ENCODE results near the gene SLC15A3.

Gene SLC15A3

GRCh38 chr11:60946601-60947264 lies 5.2 kb downstream of the SLC15A3 start:
- DNase-seq (ENCODE audit: low read depth, low spot score): no peak
- no CpG with 5 or more reads among the region's 15 CpGs for WGBS (ENCODE audit: insufficient coverage, insufficient read length)
- Histone ChIP-seq H3K4me1 (ENCODE audit: control insufficient read depth, insufficient read depth, low read length) (no peaks in the 10 kb centered on the region), H3K4me3 (ENCODE audit: low read length) (no peak overlapping the region), H3K36me3 (ENCODE audit: control insufficient read depth, insufficient read depth, low read length) (no peaks in the 10 kb centered on the region), H3K27me3 (ENCODE audit: control insufficient read depth, insufficient read depth, low read length) (no peaks in the 10 kb centered on the region), H3K9me3 (ENCODE audit: control insufficient read depth, insufficient read depth, low read length) (no peaks in the 10 kb centered on the region), H3K27ac (ENCODE audit: low read length) (no peak overlapping the region)

- Histone ChIP-seq H3K36me3 (ENCODE audit: control insufficient read depth, insufficient read depth, low read length) (no peaks in the 10 kb centered on the region), H3K27me3 (ENCODE audit: control insufficient read depth, insufficient read depth, low read length) (no peaks in the 10 kb centered on the region), H3K4me1 (ENCODE audit: control insufficient read depth, insufficient read depth, low read length) (no peaks in the 10 kb centered on the region), H3K9me3 (ENCODE audit: control insufficient read depth, insufficient read depth, low read length) (no peaks in the 10 kb centered on the region), H3K27ac (ENCODE audit: low read length) (no peak overlapping the region), H3K4me3 (ENCODE audit: low read length) (no peak overlapping the region)
- no peak for DNase-seq (ENCODE audit: low read depth, low spot score)
- WGBS (ENCODE audit: insufficient coverage, insufficient read length): no CpG with 5 or more reads among the region's 5 CpGs
These were observed 6.7 kb downstream of the SLC15A3 start for GRCh38 chr11:60945295-60945667.

- no peaks in the 10 kb centered on the region for H3K9me3 ChIP-seq (ENCODE audit: control insufficient read depth, insufficient read depth, low read length)
- DNase-seq (ENCODE audit: low read depth, low spot score): no peak
- H3K4me1 ChIP-seq (ENCODE audit: control insufficient read depth, insufficient read depth, low read length): no peaks in the 10 kb centered on the region
- H3K36me3 ChIP-seq (ENCODE audit: control insufficient read depth, insufficient read depth, low read length): no peaks in the 10 kb centered on the region
- no peaks in the 10 kb centered on the region for H3K27me3 ChIP-seq (ENCODE audit: control insufficient read depth, insufficient read depth, low read length)
- H3K4me3 ChIP-seq (ENCODE audit: low read length): no peak overlapping the region
- no CpG with 5 or more reads among the region's 11 CpGs for WGBS (ENCODE audit: insufficient coverage, insufficient read length)
- no peak overlapping the region for H3K27ac ChIP-seq (ENCODE audit: low read length)
These were observed 7.3 kb downstream of the SLC15A3 start for GRCh38 chr11:60944490-60945294.

GRCh38 chr11:60942970-60943565 lies 8.9 kb downstream of the SLC15A3 start:
- WGBS (ENCODE audit: insufficient coverage, insufficient read length): no CpG with 5 or more reads among the region's 9 CpGs
- Histone ChIP-seq H3K9me3 (ENCODE audit: control insufficient read depth, insufficient read depth, low read length) (no peaks in the 10 kb centered on the region), H3K27ac (ENCODE audit: low read length) (no peak overlapping the region), H3K4me3 (ENCODE audit: low read length) (no peak overlapping the region), H3K27me3 (ENCODE audit: control insufficient read depth, insufficient read depth, low read length) (no peaks in the 10 kb centered on the region), H3K4me1 (ENCODE audit: control insufficient read depth, insufficient read depth, low read length) (no peaks in the 10 kb centered on the region), H3K36me3 (ENCODE audit: control insufficient read depth, insufficient read depth, low read length) (no peaks in the 10 kb centered on the region)
- no peak for DNase-seq (ENCODE audit: low read depth, low spot score)

- no peaks in the 10 kb centered on the region for H3K36me3 ChIP-seq (ENCODE audit: control insufficient read depth, insufficient read depth, low read length)
- no CpG with 5 or more reads among the region's 4 CpGs for WGBS (ENCODE audit: insufficient coverage, insufficient read length)
- H3K9me3 ChIP-seq (ENCODE audit: control insufficient read depth, insufficient read depth, low read length): no peaks in the 10 kb centered on the region
- H3K27me3 ChIP-seq (ENCODE audit: control insufficient read depth, insufficient read depth, low read length): no peaks in the 10 kb centered on the region
- H3K4me3 ChIP-seq (ENCODE audit: low read length): no peak overlapping the region
- no peak for DNase-seq (ENCODE audit: low read depth, low spot score)
- H3K27ac ChIP-seq (ENCODE audit: low read length): no peak overlapping the region
- H3K4me1 ChIP-seq (ENCODE audit: control insufficient read depth, insufficient read depth, low read length): no peaks in the 10 kb centered on the region
These were observed 9.8 kb downstream of the SLC15A3 start for GRCh38 chr11:60942219-60942618.

GRCh38 chr11:60941371-60942119 lies 10.4 kb downstream of the SLC15A3 start:
- no peak for DNase-seq (ENCODE audit: low read depth, low spot score)
- H3K9me3 ChIP-seq (ENCODE audit: control insufficient read depth, insufficient read depth, low read length): no peaks in the 10 kb centered on the region
- H3K36me3 ChIP-seq (ENCODE audit: control insufficient read depth, insufficient read depth, low read length): no peaks in the 10 kb centered on the region
- H3K4me3 ChIP-seq (ENCODE audit: low read length): no peak overlapping the region
- no peaks in the 10 kb centered on the region for H3K27me3 ChIP-seq (ENCODE audit: control insufficient read depth, insufficient read depth, low read length)
- H3K27ac ChIP-seq (ENCODE audit: low read length): no peak overlapping the region
- no CpG with 5 or more reads among the region's 6 CpGs for WGBS (ENCODE audit: insufficient coverage, insufficient read length)
- H3K4me1 ChIP-seq (ENCODE audit: control insufficient read depth, insufficient read depth, low read length): no peaks in the 10 kb centered on the region

GRCh38 chr11:60939855-60940254 lies 12.1 kb downstream of the SLC15A3 start:
- no peak for DNase-seq (ENCODE audit: low read depth, low spot score)
- Histone ChIP-seq H3K27me3 (ENCODE audit: control insufficient read depth, insufficient read depth, low read length) (no peaks in the 10 kb centered on the region), H3K27ac (ENCODE audit: low read length) (no peak overlapping the region), H3K4me3 (ENCODE audit: low read length) (no peak overlapping the region), H3K9me3 (ENCODE audit: control insufficient read depth, insufficient read depth, low read length) (no peaks in the 10 kb centered on the region), H3K36me3 (ENCODE audit: control insufficient read depth, insufficient read depth, low read length) (no peaks in the 10 kb centered on the region; the same call in 1 of the 2 replicates), H3K4me1 (ENCODE audit: control insufficient read depth, insufficient read depth, low read length) (no peaks in the 10 kb centered on the region; the same call in 1 of the 2 replicates)
- WGBS (ENCODE audit: insufficient coverage, insufficient read length): no CpG with 5 or more reads among the region's 2 CpGs

GRCh38 chr11:60939301-60939700 lies 12.7 kb downstream of the SLC15A3 start:
- Histone ChIP-seq H3K36me3 (ENCODE audit: control insufficient read depth, insufficient read depth, low read length) (peaks cover 3% of the 10 kb centered on the region), H3K27ac (ENCODE audit: low read length) (no peak overlapping the region)
- WGBS (ENCODE audit: insufficient coverage, insufficient read length): no CpG with 5 or more reads among the region's 7 CpGs

GRCh38 chr11:60938500-60938899 lies 13.5 kb downstream of the SLC15A3 start:
- Histone ChIP-seq H3K9me3 (ENCODE audit: control insufficient read depth, insufficient read depth, low read length) (no peaks in the 10 kb centered on the region), H3K36me3 (ENCODE audit: control insufficient read depth, insufficient read depth, low read length) (peaks cover 7% of the 10 kb centered on the region), H3K4me1 (ENCODE audit: control insufficient read depth, insufficient read depth, low read length) (no peaks in the 10 kb centered on the region; the same call in 1 of the 2 replicates), H3K27me3 (ENCODE audit: control insufficient read depth, insufficient read depth, low read length) (no peaks in the 10 kb centered on the region), H3K4me3 (ENCODE audit: low read length) (no peak overlapping the region), H3K27ac (ENCODE audit: low read length) (no peak overlapping the region)
- DNase-seq (ENCODE audit: low read depth, low spot score): no peak
- no CpG with 5 or more reads among the region's 9 CpGs for WGBS (ENCODE audit: insufficient coverage, insufficient read length)

More at GRCh38 chr11:60939301-60939700, 12.7 kb downstream of the SLC15A3 start:
- Histone ChIP-seq H3K27me3 (ENCODE audit: control insufficient read depth, insufficient read depth, low read length) (no peaks in the 10 kb centered on the region), H3K9me3 (ENCODE audit: control insufficient read depth, insufficient read depth, low read length) (no peaks in the 10 kb centered on the region), H3K4me3 (ENCODE audit: low read length) (no peak overlapping the region), H3K4me1 (ENCODE audit: control insufficient read depth, insufficient read depth, low read length) (no peaks in the 10 kb centered on the region; the same call in 1 of the 2 replicates)
- DNase-seq (ENCODE audit: low read depth, low spot score): no peak

- Histone ChIP-seq H3K4me3 (ENCODE audit: low read length) (no peak overlapping the region), H3K27me3 (ENCODE audit: control insufficient read depth, insufficient read depth, low read length) (no peaks in the 10 kb centered on the region), H3K36me3 (ENCODE audit: control insufficient read depth, insufficient read depth, low read length) (peaks cover 8% of the 10 kb centered on the region), H3K27ac (ENCODE audit: low read length) (no peak overlapping the region), H3K9me3 (ENCODE audit: control insufficient read depth, insufficient read depth, low read length) (no peaks in the 10 kb centered on the region), H3K4me1 (ENCODE audit: control insufficient read depth, insufficient read depth, low read length) (no peaks in the 10 kb centered on the region; the same call in 1 of the 2 replicates)
- no peak for DNase-seq (ENCODE audit: low read depth, low spot score)
- WGBS (ENCODE audit: insufficient coverage, insufficient read length): no CpG with 5 or more reads among the region's 8 CpGs
These were observed 14.2 kb downstream of the SLC15A3 start for GRCh38 chr11:60937811-60938210.
